A673 (cell line): Measurements from ENCODE around the gene WDR72.

Experiments used
- EZH2 ChIP-seq: fragments of 200-600 bp; sonication (generic); IDR thresholded peaks from 2 replicates; pipeline ENCODE4 v1.6.1; 2017; ENCODE audit warnings: borderline replicate concordance, low read depth, mild to moderate bottlenecking, mixed read lengths, antibody characterized with exemption, low read length; ENCODE audit not compliant: poor library complexity, severe bottlenecking
- TF ChIP-seq, protein P1 (sequence below): fragments of 300-800, 200-600 bp; sonication (generic); conservative IDR thresholded peaks from 2 replicates; pipeline ENCODE4 v1.5.1; 2017; ENCODE audit warnings: low read depth, mild to moderate bottlenecking, antibody characterized with exemption, low read length, moderate library complexity, mixed read lengths

- TF ChIP-seq, protein P1, sequence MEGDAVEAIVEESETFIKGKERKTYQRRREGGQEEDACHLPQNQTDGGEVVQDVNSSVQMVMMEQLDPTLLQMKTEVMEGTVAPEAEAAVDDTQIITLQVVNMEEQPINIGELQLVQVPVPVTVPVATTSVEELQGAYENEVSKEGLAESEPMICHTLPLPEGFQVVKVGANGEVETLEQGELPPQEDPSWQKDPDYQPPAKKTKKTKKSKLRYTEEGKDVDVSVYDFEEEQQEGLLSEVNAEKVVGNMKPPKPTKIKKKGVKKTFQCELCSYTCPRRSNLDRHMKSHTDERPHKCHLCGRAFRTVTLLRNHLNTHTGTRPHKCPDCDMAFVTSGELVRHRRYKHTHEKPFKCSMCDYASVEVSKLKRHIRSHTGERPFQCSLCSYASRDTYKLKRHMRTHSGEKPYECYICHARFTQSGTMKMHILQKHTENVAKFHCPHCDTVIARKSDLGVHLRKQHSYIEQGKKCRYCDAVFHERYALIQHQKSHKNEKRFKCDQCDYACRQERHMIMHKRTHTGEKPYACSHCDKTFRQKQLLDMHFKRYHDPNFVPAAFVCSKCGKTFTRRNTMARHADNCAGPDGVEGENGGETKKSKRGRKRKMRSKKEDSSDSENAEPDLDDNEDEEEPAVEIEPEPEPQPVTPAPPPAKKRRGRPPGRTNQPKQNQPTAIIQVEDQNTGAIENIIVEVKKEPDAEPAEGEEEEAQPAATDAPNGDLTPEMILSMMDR = no peak
- no peak for TF ChIP-seq EZH2
Measured at GRCh38 chr15:53589520-53590057, 169.9 kb downstream of the WDR72 start.
